H1 (cell line): ENCODE measurements around the gene CRAT. TPM values are rescaled to one million over a fixed set of nuclear protein-coding genes. Genes with fewer than 3 reads are reported as not detected.

Experiments used
- CBX8 ChIP-seq: fragments of 300-800, 300-1000 bp; sonication (generic); IDR thresholded peaks from 2 replicates; pipeline ENCODE4 v1.7.1; 2016; ENCODE audit warnings: low read depth, low read length, borderline replicate concordance
- polyA plus RNA-seq, 7 experiments: library from polyadenylated mRNA; depleted of rRNA in 3 of 7; stranded (reverse) in 5 of 7; unstranded in 2 of 7; fragments of >200 nt in 5 of 7; fragments of 200-250 nt in 2 of 7; gene quantifications; 1 replicate in 5 of 7; 2 replicates in 1 of 7; 4 replicates in 1 of 7; pipeline versions ENCODE4 v1.2.1 to v1.2.3, GENCODE V29; 2011 to 2013; ENCODE audit warnings: missing spikeins in 2 of 7, mixed read lengths in 2 of 7
- total RNA-seq: library from RNA; stranded (reverse); fragmentation: NEBNext Ultra II Directional; extraction: Animal tissue kit (Norgen Biotek cat#: 25700); gene quantifications from 2 replicates; pipeline ENCODE4 v1.2.1, GENCODE V29; 2021

The CRAT gene
- total and polyA plus RNA-seq, 2 of the 8 experiments (the other 6 are each of a cell fraction or from before 2014, with no cell fraction given) = 8.2 to 17.3 TPM

DNA sequence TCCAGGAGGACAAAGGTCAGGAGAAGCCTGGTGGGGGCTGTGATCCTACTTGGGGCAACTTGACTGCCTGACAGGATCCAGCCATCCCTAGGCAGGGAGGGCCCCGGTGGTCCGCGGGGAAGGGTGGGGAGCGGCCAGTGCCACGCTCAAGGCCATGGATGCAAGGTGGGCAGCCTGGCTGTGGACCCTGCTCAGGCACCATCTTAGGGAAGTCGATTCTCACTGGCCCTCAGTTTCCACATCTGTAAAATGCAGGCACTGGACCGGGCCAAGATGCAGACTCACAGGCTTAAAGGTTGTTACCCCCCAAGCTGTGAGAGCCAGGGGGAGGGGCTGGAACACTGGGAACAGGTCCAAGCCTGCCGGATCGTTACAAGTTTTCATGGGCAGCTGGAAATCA lies 38.4 kb downstream of the CRAT start (continued):
- TF ChIP-seq CBX8 = no peak
